MCF 10A (cell line): ENCODE measurements around the gene SRRM1. TPM values are rescaled to one million over a fixed set of nuclear protein-coding genes. Genes with fewer than 3 reads are reported as not detected.
"Not testable (repeated sequence)": the region's sequence is repeated elsewhere in the genome, so short reads cannot be mapped to it uniquely, and the experiment has no call there.

Experiments
- BruUV-seq: library from RNA; stranded (reverse); fragments of 400-500 nt; replicated peaks from 2 replicates; lab custom pipeline; 2021; lab: Mats Ljungman, UMichigan
- CTCF ChIA-PET: fragments of 300-600 bp; sonication (Branson Sonifier 250); formaldehyde crosslinking; extraction: SDS; loops from one replicate; lab custom pipeline; 2021; ENCODE audit warnings: antibody characterized with exemption, inconsistent platforms; lab: Yijun Ruan, JAX
- POLR2A ChIA-PET: fragments of 300-600, 350-650 bp; sonication (Branson Sonifier 250); formaldehyde crosslinking; extraction: SDS; loops from one replicate; lab custom pipeline; 2020; ENCODE audit warnings: antibody characterized with exemption, inconsistent platforms; lab: Yijun Ruan, JAX
- DNase-seq: peaks from one replicate; pipeline ENCODE4 v3.0.0-alpha.2; 2018; ENCODE audit not compliant: unreplicated experiment
- H3K27ac Mint-ChIP-seq: one replicate; pipeline ENCODE4 v1.8.0; 2022; ENCODE audit warnings: mild to moderate bottlenecking, low read depth, mixed read lengths; ENCODE audit not compliant: unreplicated experiment
- H3K27me3 Mint-ChIP-seq: one replicate; pipeline ENCODE4 v1.8.0; 2022; ENCODE audit warnings: mixed read lengths; ENCODE audit not compliant: insufficient read depth, unreplicated experiment
- H3K36me3 Mint-ChIP-seq: one replicate; pipeline ENCODE4 v1.8.0; 2022; ENCODE audit warnings: mild to moderate bottlenecking, moderate library complexity, mixed read lengths; ENCODE audit not compliant: insufficient read depth, unreplicated experiment
- H3K4me1 Mint-ChIP-seq: one replicate; pipeline ENCODE4 v1.8.0; 2022; ENCODE audit warnings: mixed read lengths; ENCODE audit not compliant: insufficient read depth, unreplicated experiment
- H3K4me3 Mint-ChIP-seq: one replicate; pipeline ENCODE4 v1.8.0; 2022; ENCODE audit warnings: mild to moderate bottlenecking, moderate library complexity, mixed read lengths; ENCODE audit not compliant: unreplicated experiment
- H3K9me3 Mint-ChIP-seq: one replicate; pipeline ENCODE4 v1.8.0; 2022; ENCODE audit warnings: mixed read lengths; ENCODE audit not compliant: unreplicated experiment
- intact Hi-C: fragments of 100-400 bp; cut with micrococcal nuclease; formaldehyde crosslinking; loops from 2 replicates; pipeline ENCODE4 v1.14.1; 2022
- total RNA-seq: library from RNA; stranded (reverse); gene quantifications from 2 replicates; pipeline ENCODE4 v1.2.3, GENCODE V29; 2022
- TF ChIP-seq, protein P1 (sequence below): fragments of 200-600 bp; IDR thresholded peaks from one replicate; pipeline ENCODE4 v1.8.0; 2022; ENCODE audit warnings: antibody characterized with exemption, mild to moderate bottlenecking; ENCODE audit not compliant: unreplicated experiment

The SRRM1 gene
- total RNA-seq, 1 experiment from 2014 or later, result 154 TPM

DNA sequence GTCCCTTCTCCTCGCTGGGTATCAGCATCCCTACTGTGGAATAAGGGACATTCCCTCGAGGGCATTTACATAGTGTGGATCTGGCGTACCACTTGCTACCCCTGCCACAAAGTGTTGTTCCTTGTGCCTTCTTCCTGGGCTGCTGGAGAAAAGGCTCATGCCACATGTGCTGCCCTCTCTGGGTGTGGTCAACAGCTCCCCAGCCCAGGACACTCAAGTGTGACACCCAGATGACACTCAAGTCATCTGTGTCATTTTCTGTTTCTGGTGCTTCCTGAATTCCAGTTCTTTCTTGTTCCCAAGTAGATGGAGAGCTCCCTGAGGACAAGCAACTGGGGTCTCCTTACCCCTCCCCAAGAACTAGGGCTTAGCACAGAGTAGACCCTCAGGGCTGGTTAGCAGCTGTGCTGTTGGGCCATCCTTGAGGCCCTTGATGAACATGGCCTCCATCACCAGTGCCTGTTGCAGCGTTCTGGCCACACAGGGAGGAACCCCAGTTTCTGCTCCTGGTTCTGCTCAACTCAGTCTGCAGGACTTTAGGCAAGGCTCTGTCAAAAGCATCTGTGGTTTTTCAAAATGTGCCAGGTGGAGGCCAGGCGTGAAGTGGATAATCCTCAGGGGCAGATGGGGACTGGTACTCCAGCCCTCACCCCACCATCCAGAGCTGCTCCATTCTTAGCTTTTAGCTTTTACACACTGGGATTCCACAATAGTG lies 53.1 kb downstream of the SRRM1 start:
- no peaks in the 10 kb centered on the region for H3K9me3 Mint-ChIP-seq
- no peaks in the 10 kb centered on the region for H3K4me1 Mint-ChIP-seq
- intact Hi-C loops, result no loop called here
- no peaks in the 10 kb centered on the region for H3K27me3 Mint-ChIP-seq
- TF ChIP-seq, protein P1, sequence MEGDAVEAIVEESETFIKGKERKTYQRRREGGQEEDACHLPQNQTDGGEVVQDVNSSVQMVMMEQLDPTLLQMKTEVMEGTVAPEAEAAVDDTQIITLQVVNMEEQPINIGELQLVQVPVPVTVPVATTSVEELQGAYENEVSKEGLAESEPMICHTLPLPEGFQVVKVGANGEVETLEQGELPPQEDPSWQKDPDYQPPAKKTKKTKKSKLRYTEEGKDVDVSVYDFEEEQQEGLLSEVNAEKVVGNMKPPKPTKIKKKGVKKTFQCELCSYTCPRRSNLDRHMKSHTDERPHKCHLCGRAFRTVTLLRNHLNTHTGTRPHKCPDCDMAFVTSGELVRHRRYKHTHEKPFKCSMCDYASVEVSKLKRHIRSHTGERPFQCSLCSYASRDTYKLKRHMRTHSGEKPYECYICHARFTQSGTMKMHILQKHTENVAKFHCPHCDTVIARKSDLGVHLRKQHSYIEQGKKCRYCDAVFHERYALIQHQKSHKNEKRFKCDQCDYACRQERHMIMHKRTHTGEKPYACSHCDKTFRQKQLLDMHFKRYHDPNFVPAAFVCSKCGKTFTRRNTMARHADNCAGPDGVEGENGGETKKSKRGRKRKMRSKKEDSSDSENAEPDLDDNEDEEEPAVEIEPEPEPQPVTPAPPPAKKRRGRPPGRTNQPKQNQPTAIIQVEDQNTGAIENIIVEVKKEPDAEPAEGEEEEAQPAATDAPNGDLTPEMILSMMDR, result no peak
- no peak for DNase-seq
- no peak overlapping the region for H3K4me3 Mint-ChIP-seq
- ChIA-PET POLR2A (interaction anchor here (0.6 kb wide), 1 partner anchor 50 kb away, joined by 3 read pairs; no protein-coding TSS in a partner anchor), CTCF (interaction anchor here (0.6 to 5.5 kb wide), 6 partner anchors 8 to 302 kb away, joined by 3 to 47 read pairs (median 4); no protein-coding TSS in a partner anchor)
- H3K27ac Mint-ChIP-seq, result no peak overlapping the region
- H3K36me3 Mint-ChIP-seq, result no peaks in the 10 kb centered on the region
- no TSS peak for BruUV-seq

DNA sequence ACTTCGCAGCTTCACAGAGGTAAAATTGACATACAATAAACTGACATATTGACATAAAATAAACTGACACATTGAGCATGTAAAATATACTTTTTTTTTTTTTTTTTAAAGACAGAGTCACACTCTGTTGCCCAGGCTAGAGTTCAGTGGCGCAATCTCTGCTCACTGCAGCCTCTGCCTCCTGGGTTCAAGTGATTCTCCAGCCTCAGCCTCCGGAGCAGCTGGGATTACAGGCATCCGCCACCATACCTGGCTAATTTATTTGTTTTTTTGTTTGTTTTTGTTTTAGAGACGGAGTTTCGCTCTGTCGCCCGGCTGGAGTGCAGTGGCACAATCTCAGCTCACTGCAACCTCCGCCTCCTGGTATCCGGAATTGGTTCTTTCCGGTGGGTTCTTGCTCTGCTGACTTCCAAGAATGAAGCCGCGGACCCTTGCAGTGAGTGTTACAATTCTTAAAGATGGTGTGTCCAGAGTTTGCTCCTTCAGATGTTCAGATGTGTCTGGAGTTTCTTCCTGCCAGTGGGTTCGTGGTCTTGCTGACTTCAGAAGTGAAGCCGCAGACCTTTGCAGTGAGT lies 53.7 kb downstream of the SRRM1 start:
- DNase-seq, result no peak
- Mint-ChIP-seq H3K9me3 (no peaks in the 10 kb centered on the region), H3K27ac (no peak overlapping the region), H3K36me3 (no peaks in the 10 kb centered on the region), H3K4me3 (no peak overlapping the region), H3K4me1 (no peaks in the 10 kb centered on the region), H3K27me3 (no peaks in the 10 kb centered on the region)
- intact Hi-C loops, result no loop called here
- ChIA-PET POLR2A (interaction anchor here (1.2 to 1.3 kb wide), 2 partner anchors 13 to 133 kb away, joined by 4 to 5 read pairs; no protein-coding TSS in a partner anchor), CTCF (interaction anchor here (0.6 to 5.5 kb wide), 6 partner anchors 9 to 295 kb away, joined by 3 to 47 read pairs (median 3); no protein-coding TSS in a partner anchor)
- TF ChIP-seq, protein P1, result no peak
- no TSS peak for BruUV-seq

DNA sequence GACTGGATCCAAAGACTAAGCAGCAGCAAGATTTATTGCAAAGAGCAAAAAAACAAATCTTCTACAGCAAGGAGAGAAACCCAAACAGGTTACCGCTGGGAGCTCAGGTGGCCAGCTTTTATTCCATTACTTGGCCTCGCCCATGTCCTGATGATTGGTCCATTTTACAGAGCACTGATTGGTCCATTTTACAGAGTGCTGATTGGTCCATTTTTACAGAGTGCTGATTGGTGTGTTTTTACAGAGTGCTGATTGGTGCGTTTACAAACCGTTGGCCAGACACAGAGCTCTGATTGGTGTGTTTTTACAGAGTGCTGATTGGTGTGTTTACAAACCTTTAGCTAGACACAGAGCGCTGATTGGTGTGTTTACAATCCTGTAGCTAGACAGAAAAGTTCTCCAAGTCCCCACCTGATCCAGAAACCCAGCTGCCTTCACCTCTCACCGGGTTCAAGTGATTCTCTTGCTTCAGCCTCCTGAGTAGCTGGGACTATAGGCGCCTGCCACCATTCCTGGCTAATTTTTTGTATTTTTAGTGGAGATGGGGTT lies 54.4 kb downstream of the SRRM1 start:
- CTCF ChIA-PET, result interaction anchor here (0.6 to 5.5 kb wide), 6 partner anchors 10 to 132 kb away, joined by 3 to 47 read pairs (median 3); no protein-coding TSS in a partner anchor
- H3K4me1 Mint-ChIP-seq, H3K36me3 Mint-ChIP-seq, H3K4me3 Mint-ChIP-seq, DNase-seq, H3K27me3 Mint-ChIP-seq, H3K9me3 Mint-ChIP-seq, BruUV-seq, H3K27ac Mint-ChIP-seq, intact Hi-C loops: not testable (repeated sequence)
- POLR2A ChIA-PET, result interaction anchor here (0.6 to 1.3 kb wide), 5 partner anchors 14 to 132 kb away, joined by 3 to 5 read pairs (median 3); partner anchors contain the start of gene CLIC4

DNA sequence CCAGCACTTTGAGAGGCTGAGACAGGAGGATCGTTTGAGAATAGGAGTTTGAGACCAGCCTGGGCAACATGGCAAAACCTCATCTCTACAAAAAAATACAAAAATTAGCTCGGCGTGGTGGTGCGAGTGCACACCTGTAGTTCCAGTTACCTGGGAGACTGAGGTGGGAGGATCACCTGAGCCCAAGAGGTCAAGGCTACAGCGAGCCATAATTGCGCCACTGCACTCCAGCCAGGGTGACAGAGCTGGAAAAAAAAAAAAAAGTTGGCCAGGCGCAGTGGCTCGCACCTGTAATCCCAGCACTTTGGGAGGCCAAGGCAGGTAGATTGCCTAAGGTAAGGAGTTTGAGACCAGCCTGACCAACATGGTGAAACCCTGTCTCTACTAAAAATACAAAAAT lies 55.2 kb downstream of the SRRM1 start:
- H3K27me3 Mint-ChIP-seq, H3K4me1 Mint-ChIP-seq, intact Hi-C loops, DNase-seq, H3K9me3 Mint-ChIP-seq, H3K4me3 Mint-ChIP-seq, H3K36me3 Mint-ChIP-seq, H3K27ac Mint-ChIP-seq, BruUV-seq: not testable (repeated sequence)
- POLR2A ChIA-PET, result interaction anchor here (0.6 to 1.2 kb wide), 3 partner anchors 17 to 67 kb away, joined by 3 to 4 read pairs (median 3); partner anchors contain the start of gene CLIC4
- CTCF ChIA-PET, result interaction anchor here (0.6 to 5.5 kb wide), 4 partner anchors 10 to 163 kb away, joined by 3 to 47 read pairs (median 4); no protein-coding TSS in a partner anchor
